Limb (tissue), 2 donors: ENCODE data around the gene WWOX.

Experiments
- DNase-seq, 2 donors: peaks; one replicate each; pipeline ENCODE4 v3.0.0-alpha.2; 2016; ENCODE audit errors: extremely low spot score in 2 of 2

The WWOX gene

DNA sequence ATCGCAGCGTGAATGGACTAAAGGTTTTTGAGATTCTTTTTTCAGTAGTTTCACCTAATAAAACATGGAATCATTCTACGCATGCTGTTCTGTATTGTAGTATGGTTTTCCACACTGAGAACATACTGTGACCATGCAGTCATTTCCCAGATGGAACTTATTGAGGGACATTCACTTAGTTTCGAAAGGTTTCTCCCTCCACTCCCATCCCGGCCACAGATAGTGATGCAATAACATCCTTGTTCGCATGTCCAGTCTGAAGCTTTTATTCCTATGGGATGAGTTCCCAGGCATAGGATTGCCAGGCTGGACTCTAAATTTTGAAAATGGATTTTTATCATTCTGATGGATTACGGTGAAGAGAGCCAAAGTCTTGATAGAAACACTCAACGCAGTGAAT, 420.4 kb downstream of the WWOX start:
- no peak for DNase-seq

DNA sequence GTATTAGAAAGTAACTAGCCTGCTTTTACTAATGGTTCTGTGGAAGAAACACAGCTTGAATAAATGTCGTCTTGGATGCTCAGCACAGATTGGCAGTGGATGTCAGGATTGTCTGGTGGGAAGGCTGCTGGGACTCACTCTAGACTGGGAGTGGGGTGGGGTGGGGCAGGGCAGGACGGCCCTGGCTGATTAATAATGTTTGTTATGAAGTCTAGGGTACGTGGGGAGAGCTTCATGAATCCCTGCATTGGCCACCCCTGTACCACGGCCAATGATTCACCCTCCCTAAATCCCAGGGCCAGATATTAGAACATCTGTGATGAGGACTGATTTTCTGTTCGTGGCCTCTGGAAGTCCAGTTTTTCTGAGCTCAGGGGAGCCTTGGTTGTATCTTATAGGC, 421.0 kb downstream of the WWOX start:
- DNase-seq, result no peak

DNA sequence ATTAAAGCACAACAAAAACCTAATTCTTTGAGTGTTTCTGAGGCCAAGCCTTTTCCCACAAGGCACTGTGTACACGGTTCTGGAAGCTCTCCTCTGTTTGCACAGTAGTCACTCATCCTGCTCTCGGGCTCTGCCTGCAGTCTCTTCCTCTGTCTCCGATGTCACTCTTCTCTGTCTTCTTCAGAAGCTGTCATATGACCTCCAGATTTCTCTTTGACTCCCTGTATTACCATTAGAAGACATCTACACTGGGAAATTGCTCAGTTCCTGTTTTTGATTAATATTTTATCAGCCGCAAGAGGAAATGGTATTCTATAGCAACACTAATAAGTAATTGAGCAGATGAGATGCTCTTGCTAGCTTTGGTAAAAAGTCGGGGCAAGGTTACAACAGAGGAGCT, 422.9 kb downstream of the WWOX start:
- no peak for DNase-seq

DNA sequence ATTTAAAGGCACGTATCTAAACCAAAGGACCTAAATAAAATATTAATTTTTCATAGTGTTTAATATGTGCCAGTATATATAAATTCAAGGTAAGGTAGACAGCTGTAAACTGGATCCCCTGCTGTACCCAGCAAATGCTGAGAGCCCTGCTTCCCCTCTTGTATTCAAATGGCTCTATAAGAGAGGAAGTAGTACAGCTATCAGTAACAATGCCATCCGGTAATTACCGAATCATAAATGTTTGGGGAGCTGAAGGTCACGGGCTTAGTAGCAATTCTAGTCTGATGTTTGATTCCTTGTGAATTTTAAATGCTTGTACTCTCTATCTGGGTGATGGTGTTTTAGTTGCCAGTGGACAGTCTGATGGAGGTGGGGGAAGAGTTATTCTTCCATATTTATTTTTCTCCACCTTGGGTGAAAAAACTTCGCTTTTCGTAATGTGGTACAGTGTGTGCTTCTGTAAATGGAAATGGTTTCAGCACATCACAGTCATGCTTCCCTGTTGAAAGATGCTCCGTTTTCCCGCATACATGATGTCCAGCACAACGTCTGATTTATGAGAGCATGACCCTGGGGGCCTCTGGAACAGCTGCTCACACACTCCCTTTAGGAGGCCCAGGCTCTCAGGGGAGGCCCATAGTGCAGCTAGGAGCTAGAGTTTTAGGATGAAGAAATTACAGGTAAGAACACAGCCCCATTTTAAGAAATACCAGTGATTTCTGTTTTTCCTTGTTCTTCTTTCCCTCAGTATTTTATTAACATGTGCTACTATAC, 423.9 kb downstream of the WWOX start:
- no peak for DNase-seq

DNA sequence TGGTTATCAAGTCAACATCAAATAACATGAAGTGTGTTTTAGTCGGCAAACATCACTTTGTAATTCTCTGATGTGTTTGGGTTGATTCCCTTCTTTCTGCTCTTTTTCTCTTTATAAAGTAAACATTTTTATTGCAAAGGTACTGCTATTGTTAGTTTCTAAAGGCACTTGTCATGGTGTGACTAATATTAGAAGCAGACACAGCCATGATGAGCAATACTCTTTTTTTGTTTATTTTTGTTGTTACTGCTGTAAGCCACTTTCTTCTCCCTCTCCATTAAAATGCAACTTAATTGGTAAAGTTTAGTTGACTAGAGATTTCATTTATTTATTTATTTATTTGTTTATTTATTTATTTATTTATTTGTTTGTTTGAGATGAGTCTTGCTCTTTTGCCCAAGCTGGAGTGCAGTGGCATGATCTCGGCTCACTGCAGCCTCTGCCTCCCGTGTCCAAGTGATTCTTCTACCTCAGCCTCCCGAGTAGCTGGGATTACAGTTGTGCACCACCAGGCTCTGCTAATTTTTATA, 424.7 kb downstream of the WWOX start:
- no peak for DNase-seq

DNA sequence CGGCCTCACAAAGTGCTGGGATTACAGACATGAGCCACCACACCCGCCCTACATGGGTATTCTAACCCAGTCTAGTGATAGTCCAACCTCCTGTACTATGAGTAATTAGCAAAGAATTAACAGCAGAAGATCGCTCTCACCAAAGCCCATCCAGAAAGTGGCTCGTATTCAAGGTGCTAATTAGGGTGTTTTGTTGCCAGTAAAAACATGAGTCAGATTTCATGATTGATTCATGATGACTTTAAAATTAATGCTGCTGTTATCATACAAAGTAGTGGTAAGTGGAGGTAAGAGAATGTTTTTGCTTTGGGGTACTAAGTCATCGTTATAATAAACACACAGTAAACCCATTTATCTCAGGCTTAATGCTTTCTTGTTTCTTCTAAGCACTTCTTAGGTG, 428.8 kb downstream of the WWOX start:
- DNase-seq, result no peak

DNA sequence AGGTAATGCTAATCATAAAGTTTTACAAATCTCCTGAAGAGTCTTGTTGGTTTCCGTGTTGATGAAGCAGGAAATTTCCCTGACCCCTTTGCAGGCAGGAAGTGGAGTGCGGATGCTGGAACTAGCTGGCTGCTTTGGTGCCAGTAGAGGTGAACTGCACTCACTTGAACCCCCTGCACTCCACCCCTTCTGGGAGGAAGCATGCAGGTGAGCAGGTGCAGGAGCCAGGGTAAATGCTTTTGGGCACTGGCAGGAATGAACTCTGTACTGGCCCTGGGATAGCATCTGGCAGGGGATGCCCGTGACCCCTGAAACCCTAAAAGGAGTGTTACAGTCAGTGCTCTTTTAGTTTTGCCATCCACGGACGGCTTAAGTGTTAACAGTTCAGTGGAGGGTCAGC, 430.4 kb downstream of the WWOX start:
- DNase-seq, result no peak

DNA sequence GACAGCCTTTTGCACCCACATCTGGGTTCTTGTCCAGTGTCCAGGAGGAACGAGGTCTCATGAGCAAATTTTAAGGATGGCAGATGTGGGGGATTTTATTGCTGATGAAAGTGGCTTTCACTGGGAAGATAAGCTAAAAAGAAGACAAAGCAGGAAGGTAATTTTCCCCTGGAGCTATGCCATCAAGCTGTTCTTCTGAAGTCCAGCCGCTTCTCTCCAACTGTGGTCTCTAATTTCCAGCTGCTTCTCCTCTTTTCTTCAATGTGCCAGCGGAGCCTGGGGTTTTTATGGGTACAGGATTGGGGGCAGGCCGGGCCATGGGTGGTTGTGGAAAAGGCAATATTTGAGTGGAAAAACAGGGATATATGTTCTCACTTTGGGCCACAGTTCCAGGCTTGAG, 430.8 kb downstream of the WWOX start:
- DNase-seq, result no peak

DNA sequence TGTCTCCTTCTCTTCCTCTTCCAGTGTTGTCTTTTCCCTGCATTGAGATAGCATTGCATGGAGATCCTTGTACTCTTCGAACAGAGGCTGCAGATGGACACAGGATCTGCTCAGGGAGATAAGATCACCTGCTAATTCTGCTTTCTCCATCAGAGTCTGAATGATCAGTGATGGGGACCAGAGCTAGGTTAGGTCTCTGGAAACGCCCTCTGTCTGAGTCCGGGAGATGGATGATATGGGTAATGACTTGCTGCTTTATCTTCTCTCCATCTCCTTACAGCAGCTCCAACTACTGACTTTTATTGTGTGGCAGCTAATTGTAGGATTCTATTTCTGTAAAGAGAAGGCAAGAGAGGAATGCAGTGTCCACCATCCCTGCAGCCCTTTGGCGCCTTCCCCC, 435.6 kb downstream of the WWOX start:
- DNase-seq, result no peak

DNA sequence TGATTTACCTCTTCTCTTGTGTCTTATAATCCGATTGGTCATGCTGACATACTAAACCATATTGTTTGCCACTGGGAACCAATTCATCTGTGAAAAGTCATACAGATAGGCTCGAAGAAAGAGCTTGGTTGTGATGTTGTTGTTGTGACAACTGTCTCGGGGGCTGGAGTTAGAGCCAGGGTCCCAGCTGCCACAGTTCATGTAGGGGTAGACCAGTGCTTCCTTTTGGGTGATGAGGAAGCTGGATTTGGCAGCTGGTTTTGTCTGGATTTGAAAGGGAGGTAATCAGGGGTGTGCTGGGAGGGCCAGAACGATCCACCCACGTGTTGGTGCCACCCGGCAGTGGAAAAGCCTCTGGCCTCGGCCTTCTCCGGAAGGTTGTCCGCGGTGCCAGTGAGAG, 438.1 kb downstream of the WWOX start:
- DNase-seq, result no peak

DNA sequence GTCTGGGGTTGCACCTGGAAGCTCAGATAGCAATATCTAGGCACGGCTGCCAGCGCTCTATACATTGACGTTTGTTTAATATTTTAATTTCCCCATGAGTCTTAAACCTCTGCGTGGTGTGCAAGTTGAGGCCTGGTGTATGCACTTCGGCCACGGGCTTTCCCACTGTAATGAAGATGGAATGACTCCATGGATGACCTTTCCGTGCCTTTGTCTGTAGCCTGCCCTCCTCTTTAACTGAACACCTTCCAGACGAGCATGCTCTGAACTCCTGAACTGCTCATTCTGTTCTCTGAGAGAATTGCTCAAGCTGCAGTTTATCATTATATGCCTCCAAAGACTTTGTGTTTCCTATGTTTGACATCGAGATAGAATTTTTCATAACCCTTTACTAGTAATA, 438.8 kb downstream of the WWOX start:
- DNase-seq, result no peak

DNA sequence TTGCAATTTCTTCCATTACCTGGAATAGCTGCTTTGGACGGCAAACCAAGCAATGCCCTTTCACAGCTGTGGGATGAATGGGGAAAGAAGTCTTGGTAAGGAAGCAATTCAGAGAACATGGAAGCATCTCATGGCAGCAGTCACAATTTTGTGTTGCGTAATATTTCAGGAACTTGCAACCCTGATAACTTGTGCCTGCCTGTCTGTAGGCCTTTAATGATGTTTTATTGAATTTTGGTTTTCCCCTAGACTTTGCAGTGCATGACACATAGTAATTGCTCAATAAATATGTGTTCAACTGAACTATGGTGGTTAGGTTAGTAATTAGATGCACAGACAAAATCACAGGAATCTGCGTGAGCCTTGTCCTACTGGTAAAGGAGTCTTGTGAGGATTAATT, 439.5 kb downstream of the WWOX start:
- no peak for DNase-seq

DNA sequence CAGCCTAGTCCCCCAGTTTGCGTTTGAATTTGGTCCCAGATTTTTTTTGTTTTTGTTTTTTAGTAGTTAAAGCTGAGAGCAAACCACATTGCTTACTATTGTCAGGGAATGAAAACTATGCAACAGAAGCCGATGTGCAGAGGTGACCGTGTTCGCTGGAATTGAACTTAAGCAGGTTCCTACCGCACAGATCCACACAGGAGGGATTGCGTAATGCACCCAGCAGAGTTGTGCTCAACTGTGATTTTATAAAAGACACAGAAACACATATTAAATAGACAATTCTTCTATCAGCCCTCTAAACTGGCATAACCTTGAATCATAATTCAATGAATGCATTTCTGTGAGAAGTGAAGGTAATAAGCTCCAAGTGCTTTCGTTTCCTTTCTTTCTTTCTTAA, 443.0 kb downstream of the WWOX start:
- DNase-seq, result no peak

DNA sequence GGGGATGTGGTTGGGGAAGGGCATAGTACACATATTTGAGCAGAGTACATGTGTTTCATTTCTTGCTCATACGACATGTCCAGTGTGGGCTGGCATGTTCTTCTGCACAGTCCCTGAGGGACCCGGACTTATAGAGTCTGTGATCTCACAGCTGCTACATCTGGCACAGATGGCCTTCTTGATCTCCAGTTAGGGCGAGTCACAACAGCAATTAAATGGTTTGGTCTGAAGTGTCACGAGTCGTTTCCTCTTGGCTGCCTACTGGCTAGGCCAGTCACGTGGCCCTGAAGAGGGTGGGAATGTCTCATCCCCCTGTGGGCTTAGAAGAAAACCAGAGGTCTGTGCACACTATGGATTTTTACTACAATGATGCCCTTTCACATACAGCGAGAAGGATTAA, 443.6 kb downstream of the WWOX start:
- no peak for DNase-seq

DNA sequence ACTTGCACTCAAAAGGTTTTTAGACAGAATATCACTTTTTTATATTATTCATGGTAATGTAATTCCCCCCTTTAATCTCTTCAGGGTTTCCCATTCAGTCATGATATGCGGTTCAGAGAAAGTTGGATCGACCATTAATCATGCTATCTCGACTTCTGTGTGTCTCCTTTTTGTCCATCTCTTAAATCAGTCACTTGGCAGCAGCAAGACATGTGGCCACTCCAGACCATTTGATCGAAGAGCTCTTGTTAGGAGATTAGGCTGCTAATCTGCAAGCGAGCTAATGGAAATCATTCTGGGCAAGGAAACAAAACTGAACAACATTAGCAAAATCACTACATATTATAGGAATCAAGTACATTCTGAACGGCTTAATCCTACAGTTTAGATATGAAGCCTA, 449.9 kb downstream of the WWOX start:
- no peak for DNase-seq

DNA sequence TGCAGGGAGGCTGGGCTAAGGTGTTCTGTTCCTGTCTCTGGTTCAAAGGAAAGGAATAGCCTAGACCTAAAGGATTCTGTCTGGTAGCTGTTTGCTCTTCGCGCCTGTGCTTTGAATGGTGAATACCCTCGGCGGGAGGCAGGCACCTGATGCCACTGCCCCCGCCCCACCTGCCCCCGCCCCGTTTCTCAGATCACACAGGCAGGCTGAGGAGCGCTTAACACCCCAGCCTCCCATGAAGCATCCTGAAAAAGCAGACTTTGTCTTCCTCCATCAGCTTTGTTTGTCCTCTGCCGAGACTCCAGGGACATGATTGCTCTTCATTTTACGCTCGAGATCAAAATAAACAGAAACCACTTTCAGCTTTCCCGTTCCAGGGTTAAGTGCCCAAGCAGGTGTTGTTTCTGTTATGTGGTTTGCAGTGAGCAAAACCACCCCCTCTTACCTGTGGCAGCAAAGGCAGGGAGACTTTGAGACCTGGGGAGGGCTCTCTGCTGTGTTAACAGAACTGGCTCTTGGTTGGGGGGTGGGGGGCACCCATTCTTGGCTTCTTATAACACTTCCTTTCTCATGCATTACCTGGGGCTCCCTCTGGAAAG, 452.1 kb downstream of the WWOX start:
- no peak for DNase-seq

DNA sequence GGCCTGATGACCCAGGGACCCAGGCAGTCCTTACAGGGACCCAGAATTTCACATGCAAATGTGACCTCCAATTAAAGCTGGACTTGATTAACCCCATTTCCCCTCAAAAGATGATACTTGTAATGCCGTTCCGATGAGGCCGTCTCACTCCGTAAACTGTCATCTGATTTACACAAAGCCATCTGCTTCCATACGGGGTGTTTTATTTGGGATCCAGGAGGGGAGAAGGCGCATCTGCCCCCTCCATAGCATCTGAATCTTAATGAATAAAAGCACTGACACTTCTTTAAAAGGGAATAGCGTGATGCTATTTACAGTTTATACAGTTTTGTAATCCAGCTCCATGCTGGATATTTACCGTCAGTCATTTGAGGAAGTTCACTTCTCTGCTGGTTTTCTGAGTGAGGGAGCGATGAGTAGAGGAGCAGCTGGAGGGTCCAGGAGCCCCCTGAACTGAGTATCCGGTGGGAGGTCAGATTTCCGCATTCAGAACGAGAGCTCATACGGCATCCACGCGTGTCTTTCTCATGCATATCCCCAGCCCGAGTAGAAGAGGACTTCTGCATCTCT, 452.7 kb downstream of the WWOX start:
- DNase-seq, result no peak

DNA sequence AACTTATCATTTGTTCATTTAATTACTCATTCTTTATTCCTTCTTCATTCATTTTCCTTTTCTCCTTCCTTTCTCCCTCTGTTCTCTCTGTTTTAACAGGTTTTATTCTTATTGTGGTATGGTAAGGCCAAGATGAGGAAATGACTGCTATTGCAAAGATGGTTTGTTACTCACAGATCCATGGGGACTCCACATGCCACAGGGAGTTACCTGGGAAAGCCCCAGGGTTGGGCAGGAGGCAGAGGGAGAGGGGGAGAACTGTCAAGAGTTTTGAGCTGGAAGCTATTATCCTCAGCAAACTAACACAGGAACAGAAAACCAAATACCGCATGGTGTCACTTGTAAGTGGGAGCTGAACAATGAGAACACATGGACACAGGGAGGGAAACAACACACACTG, 453.3 kb downstream of the WWOX start:
- DNase-seq, result no peak

DNA sequence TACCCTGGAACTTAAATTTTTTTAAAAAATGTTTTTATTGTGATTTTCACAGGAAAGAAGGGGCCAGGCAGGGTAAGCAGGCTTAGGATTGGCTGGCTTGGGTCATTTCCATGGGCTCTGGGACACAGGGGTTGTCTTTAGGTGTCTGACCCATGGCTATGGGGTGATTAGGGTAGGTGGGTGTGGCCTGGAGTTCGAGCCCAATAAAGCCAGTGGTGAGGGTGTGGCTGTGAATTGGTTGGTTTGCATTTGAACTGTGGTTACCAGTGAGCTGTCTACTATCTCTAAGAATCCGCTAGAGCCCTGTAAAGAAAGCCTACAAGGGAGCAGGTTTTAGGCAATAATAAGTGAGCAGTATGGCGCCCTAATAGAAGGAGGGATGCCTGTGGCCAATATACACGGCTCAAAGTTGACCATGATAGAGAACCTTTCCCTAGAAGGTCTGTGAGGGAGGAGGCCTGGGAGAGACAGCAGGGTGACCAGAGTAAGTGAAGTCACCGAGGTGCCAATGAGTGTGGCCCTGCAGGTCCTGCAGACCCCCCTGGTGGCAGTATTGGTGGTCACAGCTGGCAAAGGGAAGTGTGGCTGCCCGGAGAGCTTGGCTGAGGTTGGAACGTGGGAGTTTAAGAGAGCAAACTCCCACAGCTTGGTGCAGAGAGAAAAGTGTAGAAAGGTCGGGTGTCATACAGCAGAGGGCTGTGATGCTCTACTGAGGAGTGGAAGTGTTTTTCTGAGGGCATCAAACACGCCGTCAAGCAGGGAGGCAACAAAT, 454.0 kb downstream of the WWOX start:
- DNase-seq, result no peak

DNA sequence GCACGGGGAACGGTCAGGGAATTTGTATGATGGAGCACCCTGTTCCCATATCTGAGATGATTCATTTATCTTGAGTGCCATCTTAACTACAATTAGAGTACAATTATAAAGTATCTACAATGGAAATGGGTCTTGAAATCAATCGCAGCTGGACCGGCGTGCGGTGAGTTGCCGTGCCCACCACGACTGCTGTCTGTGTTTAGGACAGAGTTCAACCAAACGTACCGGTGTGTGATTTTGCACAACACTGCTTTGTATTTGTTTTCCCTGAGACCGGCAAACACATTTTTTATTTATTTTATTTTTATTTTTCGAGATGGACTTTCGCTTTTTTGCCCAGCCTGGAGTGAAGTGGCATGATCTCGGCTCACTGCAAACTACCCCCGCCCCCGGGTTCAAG, 457.0 kb downstream of the WWOX start:
- DNase-seq, result no peak

DNA sequence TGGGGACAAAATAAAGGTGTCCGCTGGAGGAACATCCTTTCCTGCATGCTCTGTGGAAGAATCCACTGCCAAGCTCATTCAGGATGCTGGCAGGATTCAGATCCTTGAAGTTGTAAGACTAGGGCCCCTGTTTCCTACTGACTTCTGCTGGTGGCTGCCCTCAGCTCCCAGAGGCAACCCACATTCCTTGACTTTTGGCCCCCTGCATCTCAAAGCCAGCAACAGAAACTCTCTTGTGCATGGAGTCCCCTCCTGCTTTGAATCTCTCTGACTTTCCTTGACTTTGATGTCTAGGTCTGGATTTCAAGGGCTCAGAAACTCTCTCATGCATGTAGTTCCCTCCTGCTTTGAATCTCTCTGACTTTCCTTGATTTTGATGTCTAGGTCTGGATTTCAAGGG, 461.5 kb downstream of the WWOX start:
- no peak for DNase-seq

DNA sequence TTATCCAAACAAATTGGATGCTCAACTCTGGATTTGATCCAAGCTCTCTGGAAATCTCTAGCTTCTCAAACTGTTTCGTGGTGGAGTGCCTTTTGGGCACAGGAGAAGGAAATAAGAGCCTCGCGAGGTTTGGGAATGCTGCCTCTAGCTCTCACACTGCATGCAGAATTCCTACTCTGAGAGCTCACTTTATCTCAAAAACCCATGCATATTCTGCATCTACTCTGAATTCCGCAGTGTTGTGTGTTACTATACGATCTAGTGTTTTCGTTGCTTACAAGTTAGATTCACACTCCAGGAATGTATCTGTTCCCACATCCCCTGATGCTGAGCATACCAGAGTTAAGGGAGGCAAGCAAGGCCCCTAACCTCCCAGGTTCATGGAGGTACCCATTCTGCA, 462.7 kb downstream of the WWOX start:
- no peak for DNase-seq
